DMS79 treated with DMSO at 0.1 percent for 48 hours (cell line): Measurements from ENCODE around the gene MRPL17.

Source experiments
- DNase-seq: peaks from one replicate; lab custom pipeline; 2025; lab: John Stamatoyannopoulos, UW

MRPL17 gene

GRCh38 chr11:6654281-6655019 is 28.7 kb downstream of the MRPL17 start:
- DNase-seq: no peak

GRCh38 chr11:6653656-6654055 is 29.5 kb downstream of the MRPL17 start:
- no peak for DNase-seq

- DNase-seq: no peak
Observed at GRCh38 chr11:6653097-6653496, 30.0 kb downstream of the MRPL17 start.

GRCh38 chr11:6652182-6652581 is 31.0 kb downstream of the MRPL17 start:
- no peak for DNase-seq

- DNase-seq: no peak
Observed at GRCh38 chr11:6650980-6651379, 32.2 kb downstream of the MRPL17 start.

GRCh38 chr11:6650104-6650503 is 33.0 kb downstream of the MRPL17 start:
- no peak for DNase-seq

- no peak for DNase-seq
Observed at GRCh38 chr11:6648501-6648900, 34.6 kb downstream of the MRPL17 start.

- no peak for DNase-seq
Observed at GRCh38 chr11:6647836-6648235, 35.3 kb downstream of the MRPL17 start.

GRCh38 chr11:6646918-6647679 is 36.0 kb downstream of the MRPL17 start:
- no peak for DNase-seq

- DNase-seq: no peak
Observed at GRCh38 chr11:6646576-6646917, 36.6 kb downstream of the MRPL17 start.

GRCh38 chr11:6646071-6646470 is 37.1 kb downstream of the MRPL17 start:
- DNase-seq: no peak

GRCh38 chr11:6642957-6643356 is 40.2 kb downstream of the MRPL17 start:
- no peak for DNase-seq

GRCh38 chr11:6640985-6641701 is 42.0 kb downstream of the MRPL17 start:
- no peak for DNase-seq

- no peak for DNase-seq
Observed at GRCh38 chr11:6640036-6640984, 42.8 kb downstream of the MRPL17 start.

- no peak for DNase-seq
Observed at GRCh38 chr11:6638429-6638828, 44.7 kb downstream of the MRPL17 start.

- DNase-seq: no peak
Observed at GRCh38 chr11:6637871-6638270, 45.3 kb downstream of the MRPL17 start.

GRCh38 chr11:6636480-6636879 is 46.7 kb downstream of the MRPL17 start:
- no peak for DNase-seq

GRCh38 chr11:6635082-6635932 is 47.8 kb downstream of the MRPL17 start:
- DNase-seq: no peak

- DNase-seq: no peak
Observed at GRCh38 chr11:6634534-6634933, 48.6 kb downstream of the MRPL17 start.

- no peak for DNase-seq
Observed at GRCh38 chr11:6633422-6634408, 49.4 kb downstream of the MRPL17 start.
